Measurements from ENCODE around the gene CD6.

CD6 gene

DNA sequence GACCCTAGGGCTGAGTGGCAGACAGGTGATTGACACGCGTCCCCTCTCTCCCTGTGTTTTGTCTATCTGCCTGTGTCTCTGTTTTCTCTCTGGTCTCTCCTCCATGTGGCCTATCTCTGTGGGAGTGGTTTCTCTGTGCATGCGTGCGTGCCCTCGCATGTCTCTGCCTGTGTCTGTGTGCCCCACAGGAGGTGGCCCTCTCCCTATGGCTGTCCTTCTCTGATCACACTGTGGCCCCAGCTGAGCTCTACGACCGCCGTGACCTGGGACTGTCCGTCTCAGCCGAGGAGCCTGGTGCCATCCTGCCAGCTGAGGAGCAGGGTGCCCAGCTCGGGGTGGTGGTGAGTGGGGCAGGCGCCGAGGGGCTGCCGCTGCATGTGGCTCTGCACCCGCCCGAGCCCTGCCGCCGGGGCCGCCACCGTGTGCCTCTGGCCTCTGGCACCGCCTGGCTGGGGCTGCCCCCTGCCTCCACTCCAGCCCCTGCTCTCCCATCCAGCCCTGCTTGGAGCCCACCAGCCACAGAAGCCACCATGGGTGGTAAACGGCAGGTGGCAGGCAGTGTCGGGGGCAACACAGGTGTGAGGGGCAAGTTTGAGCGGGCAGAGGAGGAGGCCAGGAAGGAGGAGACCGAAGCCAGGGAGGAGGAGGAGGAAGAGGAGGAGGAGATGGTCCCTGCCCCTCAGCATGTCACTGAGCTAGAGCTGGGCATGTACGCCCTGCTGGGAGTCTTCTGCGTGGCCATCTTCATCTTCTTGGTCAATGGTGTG is 35.6 kb upstream of the CD6 start:
- no peak for DNase-seq

DNA sequence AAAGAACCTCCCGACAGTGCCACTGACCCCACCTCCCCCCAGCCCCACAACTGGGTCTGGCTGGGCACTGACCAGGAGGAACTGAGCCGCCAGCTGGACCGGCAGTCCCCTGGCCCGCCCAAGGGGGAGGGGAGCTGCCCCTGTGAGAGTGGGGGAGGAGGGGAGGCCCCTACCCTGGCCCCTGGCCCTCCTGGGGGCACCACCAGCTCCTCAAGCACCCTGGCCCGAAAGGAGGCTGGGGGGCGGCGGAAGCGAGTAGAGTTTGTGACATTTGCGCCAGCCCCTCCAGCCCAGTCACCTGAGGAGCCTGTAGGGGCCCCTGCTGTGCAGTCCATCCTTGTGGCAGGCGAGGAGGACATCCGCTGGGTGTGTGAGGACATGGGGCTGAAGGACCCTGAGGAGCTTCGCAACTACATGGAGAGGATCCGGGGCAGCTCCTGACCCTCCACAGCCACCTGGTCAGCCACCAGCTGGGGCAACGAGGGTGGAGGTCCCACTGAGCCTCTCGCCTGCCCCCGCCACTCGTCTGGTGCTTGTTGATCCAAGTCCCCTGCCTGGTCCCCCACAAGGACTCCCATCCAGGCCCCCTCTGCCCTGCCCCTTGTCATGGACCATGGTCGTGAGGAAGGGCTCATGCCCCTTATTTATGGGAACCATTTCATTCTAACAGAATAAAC is 34.9 kb upstream of the CD6 start:
- DNase-seq, result no peak

DNA sequence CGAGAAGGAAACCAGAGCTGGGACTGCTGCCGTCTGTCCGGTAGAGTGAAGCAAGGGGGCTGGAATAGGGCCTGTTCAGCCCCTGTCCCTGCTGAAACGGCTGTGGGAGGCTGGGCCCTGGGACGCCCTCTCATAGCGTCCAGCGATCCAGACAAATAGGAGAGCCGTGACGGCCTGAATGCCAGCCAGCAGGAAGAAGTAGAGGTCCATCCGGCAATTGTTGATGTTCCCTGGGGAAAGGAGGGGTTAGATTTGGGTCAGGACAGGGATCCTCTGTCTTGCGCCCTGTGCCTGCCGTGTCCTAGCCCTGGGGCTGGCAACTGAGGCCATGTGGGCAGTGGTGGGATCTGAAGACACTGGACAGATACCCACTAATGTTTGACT is 34.3 kb upstream of the CD6 start:
- DNase-seq, result no peak

DNA sequence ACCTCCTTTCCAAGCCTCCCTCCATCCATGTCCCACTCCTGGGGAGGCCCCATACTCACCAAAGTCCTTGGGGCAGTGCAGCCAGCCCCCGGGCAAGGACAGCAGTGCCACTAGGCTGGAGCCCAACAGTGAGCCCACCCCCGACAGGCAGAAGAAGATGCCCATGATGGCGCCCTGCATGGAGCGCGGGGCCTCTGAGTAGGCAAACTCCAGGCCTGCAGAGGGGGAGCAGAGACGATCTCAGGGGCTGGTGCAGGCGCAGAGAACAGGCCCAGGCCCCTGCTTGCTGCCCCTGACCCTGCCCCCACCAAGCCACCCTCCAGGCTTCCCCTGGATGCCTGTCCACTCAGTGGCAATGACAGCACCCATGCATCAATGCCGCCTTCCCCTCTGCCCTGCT is 33.7 kb upstream of the CD6 start:
- DNase-seq, result no peak

DNA sequence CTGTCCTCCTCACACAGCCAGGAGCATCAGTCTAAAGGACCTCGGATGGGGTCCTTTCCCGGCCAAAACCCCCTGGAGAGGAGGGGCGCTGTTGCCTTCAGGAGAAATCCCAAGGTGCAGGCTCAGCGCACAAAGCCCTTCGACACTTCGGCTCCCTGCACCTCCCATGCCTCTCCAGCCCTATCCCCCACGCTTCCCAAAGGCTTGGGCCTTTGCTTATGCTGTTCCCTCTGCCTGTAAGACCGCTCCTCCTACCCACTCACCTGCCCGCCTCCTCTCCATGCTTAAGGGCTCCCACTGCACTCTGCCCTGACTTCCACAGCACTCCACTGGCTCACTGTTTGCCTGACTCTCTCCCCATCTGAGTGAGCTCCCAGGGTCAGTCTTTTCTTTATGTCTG is 33.0 kb upstream of the CD6 start:
- DNase-seq, result no peak

DNA sequence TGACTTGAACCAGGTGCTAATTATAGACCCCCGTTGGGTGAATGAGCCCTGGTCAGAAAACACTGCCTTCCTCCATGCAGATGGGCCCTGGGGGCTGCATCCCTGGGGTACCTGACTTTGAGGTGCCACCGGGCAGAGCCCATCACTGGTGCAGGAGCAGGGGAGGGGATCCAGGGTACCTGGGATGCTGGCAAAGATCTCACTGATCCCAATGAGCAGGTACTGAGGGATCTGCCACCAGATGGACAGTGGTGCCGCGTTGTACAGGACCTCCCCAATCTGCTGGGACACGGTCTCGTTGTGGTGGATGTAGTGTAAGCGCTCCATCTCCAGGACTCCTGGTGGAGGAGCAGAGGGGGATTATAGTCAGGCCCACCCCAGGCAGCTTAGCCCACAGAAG is 32.2 kb upstream of the CD6 start:
- DNase-seq, result no peak

DNA sequence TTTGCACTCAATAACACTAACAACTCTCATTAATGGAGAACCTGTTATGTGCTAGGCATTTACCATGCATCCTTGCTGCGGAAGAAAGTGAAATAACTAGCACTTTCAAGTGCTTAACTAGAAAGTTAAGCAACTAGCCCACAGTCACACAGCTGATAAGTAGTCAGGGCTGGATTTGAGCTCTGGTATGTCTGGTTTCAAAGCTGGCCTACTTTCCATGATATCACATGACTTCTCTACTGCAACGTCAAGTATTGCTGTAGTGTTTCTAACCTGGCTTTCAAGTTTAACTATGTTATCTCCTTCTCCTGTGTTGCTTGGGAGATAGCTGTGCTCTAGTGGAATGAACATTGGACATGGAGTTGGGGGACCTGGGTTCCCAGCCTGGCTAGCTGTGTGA is 31.6 kb upstream of the CD6 start:
- DNase-seq, result no peak

DNA sequence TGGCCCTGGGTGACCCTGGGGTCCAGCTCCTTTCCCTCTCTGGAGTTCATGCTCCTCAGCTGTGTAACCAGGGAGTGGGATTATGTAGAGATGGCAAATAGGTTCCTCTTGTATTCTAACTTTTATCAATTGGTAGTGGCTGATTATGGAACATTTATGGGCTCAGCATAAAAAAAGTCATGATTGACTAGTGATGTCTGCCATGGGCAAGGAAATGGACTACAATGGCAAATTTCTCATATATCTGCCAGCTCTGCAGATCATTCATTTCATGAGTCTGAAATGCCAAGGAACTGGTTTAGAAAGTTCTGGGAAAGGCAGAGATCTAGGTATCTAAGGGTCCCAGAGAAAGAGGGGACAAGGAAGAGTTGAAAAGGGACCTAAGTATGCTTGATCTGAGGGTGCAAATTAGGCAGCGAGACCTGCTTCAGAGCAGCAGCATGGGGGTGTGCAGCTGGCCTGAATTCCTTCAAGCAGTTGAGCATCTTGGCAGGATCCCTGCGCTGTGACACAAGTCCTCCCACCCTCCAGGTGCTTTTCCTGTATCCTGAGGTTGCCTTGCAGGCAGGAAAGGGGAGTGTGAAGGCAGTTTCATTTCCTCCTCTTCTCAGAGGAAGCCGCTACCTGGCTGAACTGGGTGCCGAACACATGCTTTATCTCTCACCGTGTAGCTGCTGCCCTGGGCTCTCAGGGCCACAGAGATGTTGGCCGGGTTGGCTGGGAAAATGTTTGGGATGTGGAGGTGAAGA is 29.9 kb upstream of the CD6 start:
- DNase-seq, result no peak

DNA sequence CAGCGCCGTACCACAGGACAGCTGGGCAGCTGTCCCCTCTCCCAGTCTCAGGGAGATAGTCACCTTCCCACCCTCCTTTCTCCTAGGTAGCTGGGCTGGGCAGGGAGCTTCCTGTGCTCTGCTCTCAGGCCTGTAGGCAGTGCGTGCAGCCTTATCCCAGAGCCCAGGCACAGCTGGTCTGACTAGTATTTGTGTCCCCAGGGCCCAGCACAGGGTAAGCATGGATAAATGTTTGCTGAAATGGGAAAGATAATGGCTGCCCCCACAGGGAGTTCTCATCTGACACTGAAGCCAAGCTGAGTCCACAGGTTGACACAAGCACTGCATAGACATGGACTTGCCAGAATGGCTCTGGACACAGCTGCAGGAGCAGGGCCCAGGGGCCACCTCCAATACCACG is 29.3 kb upstream of the CD6 start:
- DNase-seq, result peak; percentile 11 to 49

DNA sequence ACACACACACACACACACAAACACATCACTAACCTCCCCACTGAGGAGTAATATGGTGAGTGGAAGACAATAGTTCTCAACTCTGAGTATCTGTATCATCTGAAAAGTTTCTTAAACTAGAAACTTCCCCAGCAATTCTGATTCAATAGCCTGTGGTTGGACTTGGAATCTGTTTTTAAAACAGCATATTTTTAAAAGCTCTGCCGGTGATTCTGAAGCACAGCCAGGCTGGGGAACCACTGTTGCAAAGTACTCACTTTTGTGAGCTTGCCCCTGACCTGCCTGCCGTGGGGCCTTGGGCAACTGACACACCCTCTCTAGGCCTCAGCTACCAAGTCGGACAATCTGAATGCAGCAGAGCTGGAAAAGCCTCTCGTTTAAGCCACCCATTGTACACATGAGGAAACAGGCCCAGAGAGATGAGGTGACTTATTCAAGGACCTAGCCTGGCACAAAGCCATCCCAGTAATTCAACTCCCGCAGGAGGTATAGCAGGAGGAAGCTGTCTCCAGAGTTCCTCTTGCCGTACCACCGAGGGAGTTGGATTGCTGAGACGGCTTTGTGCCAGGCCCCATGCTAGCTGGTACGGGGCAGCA is 28.4 kb upstream of the CD6 start:
- DNase-seq, result peak; percentile 54 to 71

DNA sequence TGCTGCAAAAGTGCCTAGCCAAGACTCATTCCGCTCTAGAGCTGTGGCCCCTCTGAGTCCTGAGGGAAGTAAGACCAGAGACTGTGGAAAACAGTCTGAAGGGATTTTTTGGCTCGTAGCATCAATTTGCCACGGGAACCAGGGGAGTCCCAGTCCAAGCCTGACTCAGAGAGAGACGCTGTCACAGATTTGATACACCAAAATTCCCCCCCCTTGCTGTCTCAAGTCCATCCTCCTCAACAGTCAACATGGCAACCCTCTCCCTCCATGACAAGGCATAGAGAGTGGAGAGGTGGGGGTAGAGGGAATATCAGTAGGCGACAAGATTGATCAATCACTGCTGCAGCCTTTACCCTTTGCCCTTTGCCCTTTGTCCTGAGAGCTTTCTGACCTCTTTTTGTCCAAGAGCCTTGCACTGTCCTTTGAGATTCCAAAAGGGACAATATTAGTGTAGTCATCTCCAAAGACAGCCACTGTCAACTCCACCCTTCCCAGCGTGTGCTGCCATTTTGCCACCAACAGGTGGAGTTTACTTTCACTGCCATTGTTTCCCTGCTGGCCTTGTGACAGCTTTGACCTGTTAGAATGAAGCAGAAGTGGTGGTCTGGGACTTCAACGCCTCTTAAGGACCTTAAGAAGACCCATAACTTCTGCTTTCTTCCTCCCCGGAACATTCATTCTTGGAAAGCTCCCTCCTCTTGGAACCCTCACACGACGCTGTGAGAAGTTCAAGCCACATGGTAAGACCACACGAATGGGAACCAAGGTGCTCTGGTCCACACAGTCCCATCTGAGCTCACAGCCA is 26.8 kb upstream of the CD6 start:
- no peak for DNase-seq

DNA sequence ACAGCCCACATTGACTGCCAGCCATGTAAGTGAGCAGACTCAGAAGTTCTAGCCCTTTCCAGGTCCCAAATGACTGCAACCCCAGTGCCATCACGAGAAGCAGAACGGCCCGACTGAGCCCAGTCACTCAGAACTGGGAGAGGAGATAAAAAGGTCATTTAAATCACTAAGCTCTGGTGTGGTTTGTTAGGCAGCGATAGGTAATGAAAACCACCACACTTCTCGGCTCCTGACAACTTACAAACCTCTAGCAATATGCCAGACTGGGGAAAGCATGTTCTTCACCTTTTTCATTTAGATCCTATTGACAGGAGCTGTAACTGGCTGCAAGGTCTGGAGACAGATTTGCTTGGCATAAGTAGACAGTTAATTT is 26.2 kb upstream of the CD6 start:
- DNase-seq, result no peak

DNA sequence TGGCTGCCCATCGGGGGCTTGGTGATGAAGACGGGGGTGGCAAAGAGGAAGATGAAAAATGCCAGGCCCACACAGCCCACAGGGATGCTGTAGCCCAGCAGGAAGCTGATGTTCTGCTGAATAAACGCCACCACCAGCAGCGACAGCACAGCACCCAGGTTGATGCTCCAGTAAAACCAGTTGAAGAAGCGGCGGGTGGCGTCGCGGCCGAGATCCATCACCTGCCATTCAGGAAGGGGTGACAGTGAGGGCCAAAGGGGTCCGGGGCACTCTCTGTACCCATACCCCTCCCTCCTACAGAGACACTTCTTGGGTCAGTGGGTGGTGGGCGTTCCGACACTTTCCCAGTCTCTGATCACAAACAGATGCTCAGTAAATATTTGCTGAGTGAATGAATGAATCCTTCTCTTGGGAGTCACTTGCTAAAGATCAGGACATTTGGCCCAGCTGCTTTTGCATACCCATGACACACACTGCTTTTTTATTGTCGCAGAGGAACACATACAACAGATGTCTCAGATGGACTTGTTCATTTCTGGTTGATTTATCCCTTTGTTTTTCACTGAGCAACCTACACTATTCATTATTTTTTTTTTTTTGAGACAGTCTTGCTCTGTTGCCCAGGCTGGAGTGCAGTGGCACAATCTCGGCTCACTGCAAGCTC is 24.7 kb upstream of the CD6 start:
- no peak for DNase-seq

DNA sequence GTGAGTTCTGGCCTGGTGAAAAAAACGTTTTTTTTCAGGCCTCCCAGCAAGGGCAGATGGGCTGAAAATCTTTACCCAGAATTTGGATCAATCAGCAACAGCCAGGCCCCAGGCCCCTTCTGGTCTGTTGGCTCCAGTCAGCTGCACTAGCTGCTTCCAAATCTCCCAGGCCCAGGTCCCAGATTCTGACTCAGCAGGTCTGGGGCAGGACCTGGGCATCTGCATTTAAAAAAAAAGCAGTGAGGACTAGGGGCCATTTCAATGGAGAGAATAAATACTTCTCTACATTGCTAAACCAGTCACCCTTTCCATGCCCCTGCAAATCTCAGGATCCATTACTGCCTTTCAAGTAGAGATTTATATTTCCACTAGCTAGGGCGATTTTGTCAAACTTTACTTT is 23.8 kb upstream of the CD6 start:
- no peak for DNase-seq

DNA sequence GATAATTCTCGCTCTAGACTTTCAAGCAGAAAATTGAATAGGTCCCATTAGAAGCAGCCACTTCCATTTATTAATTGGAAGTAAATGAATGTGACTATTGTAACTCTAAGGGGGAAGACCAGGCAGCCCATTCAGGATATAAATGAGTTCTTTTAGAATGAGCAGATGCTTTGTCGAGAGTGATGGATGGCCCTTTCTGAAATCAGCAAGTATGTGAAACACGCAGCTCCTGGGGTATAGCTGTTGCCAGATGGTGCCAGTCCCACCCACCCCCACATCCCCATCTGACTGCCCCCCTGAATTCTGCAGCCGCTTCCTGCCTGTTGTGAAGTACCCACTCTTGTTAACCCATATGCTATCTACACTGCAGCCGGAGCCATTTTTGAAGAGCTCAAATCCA is 23.2 kb upstream of the CD6 start:
- no peak for DNase-seq

DNA sequence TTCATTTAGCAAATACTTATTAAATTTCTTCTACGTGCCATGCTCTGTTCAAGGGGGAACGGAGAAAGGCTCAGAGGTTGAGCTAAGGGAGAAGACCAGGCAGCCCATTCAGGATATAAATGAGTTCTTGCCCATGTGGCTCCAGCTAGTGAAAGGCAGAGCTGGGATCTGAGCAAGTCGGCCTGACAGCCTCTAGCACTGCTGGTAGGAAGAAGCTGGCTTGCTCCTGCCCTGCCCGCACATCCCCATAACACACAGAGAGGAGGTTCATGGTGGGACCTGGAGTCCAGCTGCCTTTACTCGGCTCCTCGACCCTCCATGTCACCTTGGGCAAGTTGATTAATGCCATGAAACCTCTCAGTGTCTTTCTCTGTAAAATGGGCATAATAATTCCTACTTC is 21.5 kb upstream of the CD6 start:
- no peak for DNase-seq

DNA sequence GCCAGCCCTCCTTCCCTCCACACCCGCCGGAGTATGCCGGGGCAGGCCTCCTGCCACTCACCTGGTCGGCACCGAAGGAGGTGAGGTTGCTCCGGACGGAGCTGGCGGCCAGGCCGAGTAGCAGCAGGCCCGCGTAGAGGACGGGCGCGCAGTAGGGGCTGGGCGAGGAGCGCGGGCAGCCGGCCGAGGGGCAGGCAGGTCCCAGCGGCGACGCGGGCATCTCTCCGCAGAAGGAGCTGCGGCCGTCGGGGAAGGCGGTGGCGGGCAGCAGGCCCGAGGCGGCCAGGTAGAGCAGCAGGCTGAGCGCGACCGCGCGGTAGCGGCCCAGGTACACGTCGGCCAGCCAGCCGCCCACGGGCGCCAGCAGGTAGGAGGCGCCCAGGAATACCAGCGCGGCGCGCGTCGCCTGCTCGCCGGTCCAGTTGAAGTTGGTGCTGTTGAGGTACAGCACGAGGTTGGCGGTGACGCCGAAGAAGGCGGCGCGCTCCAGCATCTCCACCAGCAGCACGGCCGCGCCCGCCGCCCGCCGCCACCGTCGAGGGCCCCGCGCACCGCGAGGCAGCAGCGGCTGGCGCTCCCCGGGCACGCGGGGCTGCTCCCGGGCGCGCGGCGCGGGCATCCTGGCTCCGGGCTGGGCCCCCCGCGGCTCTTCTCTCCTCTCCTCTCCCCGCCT is 20.4 kb upstream of the CD6 start:
- no peak for DNase-seq

DNA sequence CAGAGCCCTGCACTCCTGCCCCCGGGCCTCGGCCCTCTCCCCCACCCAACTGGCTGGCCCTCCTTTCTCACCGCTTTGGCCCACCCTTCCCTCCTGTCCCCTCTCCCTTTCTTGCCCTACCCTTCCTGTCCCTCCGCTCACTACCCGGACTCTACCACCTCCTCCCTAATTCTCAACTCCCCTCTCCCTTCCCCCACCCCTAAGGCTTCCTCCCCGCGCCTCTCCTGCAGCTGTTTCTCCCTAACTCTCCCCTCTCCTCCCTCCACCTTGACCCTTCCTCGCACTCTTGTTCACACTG is 19.9 kb upstream of the CD6 start:
- DNase-seq, result no peak

DNA sequence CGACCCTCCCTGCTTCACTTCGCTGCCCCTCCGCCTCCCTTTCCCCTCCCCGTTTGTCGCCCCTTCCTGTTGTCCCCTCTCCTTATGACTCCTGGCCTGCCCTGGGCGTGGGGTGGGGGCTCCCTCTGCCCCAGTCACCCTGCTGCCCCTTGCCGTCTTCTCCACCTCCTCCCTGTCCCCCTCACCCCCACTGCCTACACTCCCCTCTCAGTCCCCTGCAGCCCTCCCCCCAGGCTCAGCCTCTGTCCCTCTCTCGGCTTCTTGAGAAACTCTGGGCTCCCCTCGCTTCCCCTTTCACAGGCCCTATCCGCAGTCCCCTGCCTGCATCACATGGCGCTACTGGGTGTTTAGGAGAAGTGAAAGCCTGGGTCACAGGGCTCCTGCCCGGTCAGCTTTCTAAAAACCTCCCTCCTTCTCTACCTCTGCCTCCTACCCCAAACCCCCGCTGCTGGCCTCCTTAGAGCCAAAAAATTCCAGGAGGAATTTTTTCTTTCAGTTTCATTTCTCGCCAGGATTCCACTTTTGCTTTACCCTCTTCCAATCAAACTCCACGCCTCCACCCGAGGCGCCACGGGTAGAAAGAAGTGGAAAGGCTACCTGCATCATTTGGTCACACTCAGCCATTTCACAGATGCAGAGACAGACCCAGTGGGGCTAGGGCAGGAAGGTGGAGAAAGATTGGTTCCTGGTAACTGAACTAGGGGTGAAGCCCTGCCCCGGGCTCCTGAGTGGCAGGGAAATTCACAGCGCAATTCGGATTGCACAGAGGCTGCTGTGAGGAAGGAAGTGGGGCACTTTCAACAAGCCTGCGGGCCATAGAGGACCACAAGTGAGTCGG is 19.4 kb upstream of the CD6 start, which contains the start of gene SLC15A3:
Gene SLC15A3, minus strand, starts transcription at position 273 of the 838 bp plus-strand sequence. CDS start 625 bp downstream, outside the sequence.
- no peak for DNase-seq

DNA sequence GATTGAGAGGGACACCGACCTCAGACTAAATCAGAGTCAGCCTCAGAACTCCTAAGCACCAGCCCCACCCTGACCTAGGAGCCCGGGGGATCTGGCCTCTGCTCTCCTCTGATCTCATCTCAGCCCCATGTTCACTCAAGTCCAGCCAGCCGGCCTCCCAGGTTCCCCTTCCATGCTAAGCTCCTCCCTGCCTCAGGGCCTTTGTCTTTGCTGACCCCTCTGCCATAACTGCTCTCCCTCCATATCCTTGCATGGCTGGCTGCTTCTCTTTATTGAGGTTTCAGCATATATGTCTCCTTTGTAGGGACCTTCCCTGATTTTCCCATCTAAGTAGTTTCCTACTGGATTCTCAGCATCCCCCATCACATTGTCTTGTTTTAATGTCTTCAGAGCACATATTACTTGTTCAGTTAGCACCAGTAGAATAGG is 18.7 kb upstream of the CD6 start:
- DNase-seq, result no peak

DNA sequence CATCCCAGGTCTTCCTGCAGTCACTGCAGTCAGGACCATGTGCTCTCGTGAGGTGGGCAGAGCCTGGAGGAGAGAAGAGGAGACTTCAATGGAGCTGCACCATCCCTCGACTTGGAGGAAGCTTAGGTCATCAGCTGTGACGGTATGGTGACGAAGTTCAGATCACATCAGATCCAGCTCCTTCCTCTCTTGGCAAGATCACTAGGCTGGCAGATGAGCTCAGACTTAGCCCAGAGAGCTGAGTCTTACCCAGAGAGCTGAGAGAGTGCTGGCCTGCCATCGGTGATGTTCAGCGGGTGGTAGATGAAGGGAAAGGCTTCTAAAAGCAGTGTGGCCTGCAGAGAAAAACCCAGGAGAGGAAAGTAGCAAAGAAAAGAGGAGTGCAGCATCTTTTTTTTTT is 17.7 kb upstream of the CD6 start:
- no peak for DNase-seq
